GM06990 (cell line): ENCODE data around the gene KRTAP4-3.
"Not testable (repeated sequence)": the region's sequence is repeated elsewhere in the genome, so short reads cannot be mapped to it uniquely, and the experiment has no call there.

Experiments used
- DNase-seq: peaks from one replicate; pipeline ENCODE4 v3.0.0-alpha.2; 2011; ENCODE audit not compliant: insufficient read length; ENCODE audit errors: extremely low read depth
- H3K27me3 ChIP-seq: replicated peaks from 2 replicates; pipeline ENCODE4 v1.6.0; 2011; ENCODE audit warnings: low read length; ENCODE audit not compliant: control insufficient read depth, insufficient read depth
- H3K36me3 ChIP-seq: 2 replicates; pipeline ENCODE4 v1.5.1; 2011; ENCODE audit warnings: low read length; ENCODE audit not compliant: control insufficient read depth, insufficient read depth
- H3K4me3 ChIP-seq: replicated peaks from 2 replicates; pipeline ENCODE4 v1.5.1; 2011; ENCODE audit warnings: low read depth, mild to moderate bottlenecking, control low read depth, low read length
- CTCF ChIP-seq: IDR thresholded peaks from 2 replicates; pipeline ENCODE4 v1.5.1; 2011; ENCODE audit warnings: low read length, control low read depth, mild to moderate bottlenecking, inconsistent platforms; ENCODE audit not compliant: insufficient read depth, poor library complexity, severe bottlenecking

The KRTAP4-3 gene

GRCh38 chr17:41150026-41150425, 18.0 kb downstream of the KRTAP4-3 start:
- no peaks in the 10 kb centered on the region for H3K36me3 ChIP-seq
- no peak for DNase-seq
- no peak for TF ChIP-seq CTCF
- no peak overlapping the region for H3K4me3 ChIP-seq
- no peaks in the 10 kb centered on the region for H3K27me3 ChIP-seq

GRCh38 chr17:41149652-41149985, 18.4 kb downstream of the KRTAP4-3 start, which contains the start of gene KRTAP4-5:
KRTAP4-5 (minus strand) TSS chr17:41149825; CDS start chr17:41149767, 58 bp downstream.
- Histone ChIP-seq H3K36me3 (no peaks in the 10 kb centered on the region), H3K27me3 (no peaks in the 10 kb centered on the region), H3K4me3 (no peak within 1 kb of the TSS)
- DNase-seq = no peak
- TF ChIP-seq CTCF = no peak

- DNase-seq, H3K27me3 ChIP-seq, H3K4me3 ChIP-seq, H3K36me3 ChIP-seq: not testable (repeated sequence)
Observed at GRCh38 chr17:41148971-41149651, 18.9 kb downstream of the KRTAP4-3 start.

- Histone ChIP-seq H3K27me3 (no peaks in the 10 kb centered on the region), H3K4me3 (no peak overlapping the region), H3K36me3 (no peaks in the 10 kb centered on the region)
- DNase-seq = no peak
- TF ChIP-seq CTCF = no peak
Observed at GRCh38 chr17:41147531-41148204, 20.4 kb downstream of the KRTAP4-3 start.

- Histone ChIP-seq H3K4me3 (no peak overlapping the region), H3K36me3 (no peaks in the 10 kb centered on the region), H3K27me3 (no peaks in the 10 kb centered on the region)
- no peak for TF ChIP-seq CTCF
- no peak for DNase-seq
Observed at GRCh38 chr17:41145261-41145660, 22.8 kb downstream of the KRTAP4-3 start.

- no peak for DNase-seq
- Histone ChIP-seq H3K36me3 (no peaks in the 10 kb centered on the region), H3K4me3 (no peak overlapping the region), H3K27me3 (no peaks in the 10 kb centered on the region)
- TF ChIP-seq CTCF = no peak
Observed at GRCh38 chr17:41144846-41145245, 23.2 kb downstream of the KRTAP4-3 start.
